ENCODE measurements around the gene PTEN. TPM values are rescaled to one million over a fixed set of nuclear protein-coding genes. Genes with fewer than 3 reads are reported as not detected.

The PTEN gene
- polyA plus RNA-seq, 1 experiment = 29.6 TPM

DNA sequence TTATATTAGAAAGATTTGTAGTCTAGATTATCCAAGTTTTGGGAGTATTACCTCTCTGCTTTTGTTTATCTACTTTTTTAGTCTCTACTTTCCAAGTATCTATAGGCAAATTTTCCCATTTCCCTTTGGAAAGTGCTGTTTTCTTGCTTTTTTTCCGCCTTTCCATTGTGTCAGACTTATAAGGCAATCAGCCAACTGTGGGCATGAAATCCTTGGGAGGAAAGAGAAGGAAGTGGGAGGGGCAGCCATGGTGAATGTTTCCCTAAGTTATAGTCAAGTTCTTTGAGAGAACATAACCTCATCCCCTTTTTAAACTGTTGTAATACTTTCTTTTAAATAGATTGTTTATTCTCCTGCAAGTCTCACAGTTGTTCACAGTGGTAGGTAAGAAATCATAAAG lies 52.6 kb downstream of the PTEN start:
- POLR2A ChIA-PET = no interaction called here
- CTCF ChIA-PET = no interaction called here

DNA sequence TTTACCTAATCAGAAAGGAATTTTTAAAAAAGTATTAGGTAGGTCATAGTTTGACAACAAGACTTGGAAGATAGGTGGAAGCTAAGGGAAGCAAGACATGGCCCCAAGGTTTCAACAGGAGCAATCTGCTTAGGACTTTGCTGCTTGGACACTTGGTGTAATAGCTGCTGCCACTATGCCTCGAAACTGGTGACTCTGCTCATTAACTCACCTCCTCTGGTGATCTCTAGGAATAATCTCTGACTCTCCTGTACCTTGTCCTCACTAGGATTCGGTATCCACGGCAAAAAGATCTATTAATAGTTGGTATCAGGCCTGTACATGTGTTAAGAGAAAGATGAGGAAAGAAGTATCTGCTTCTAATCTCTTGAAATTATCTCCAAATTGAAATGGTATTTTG lies 53.1 kb downstream of the PTEN start:
- DNase-seq (ENCODE audit: low read depth) = no peak
- CTCF ChIA-PET = no interaction called here
- POLR2A ChIA-PET = no interaction called here

More for the DNA sequence above, 52.6 kb downstream of the PTEN start:
- no peak for DNase-seq (ENCODE audit: low read depth)
- TF ChIP-seq, protein P1, sequence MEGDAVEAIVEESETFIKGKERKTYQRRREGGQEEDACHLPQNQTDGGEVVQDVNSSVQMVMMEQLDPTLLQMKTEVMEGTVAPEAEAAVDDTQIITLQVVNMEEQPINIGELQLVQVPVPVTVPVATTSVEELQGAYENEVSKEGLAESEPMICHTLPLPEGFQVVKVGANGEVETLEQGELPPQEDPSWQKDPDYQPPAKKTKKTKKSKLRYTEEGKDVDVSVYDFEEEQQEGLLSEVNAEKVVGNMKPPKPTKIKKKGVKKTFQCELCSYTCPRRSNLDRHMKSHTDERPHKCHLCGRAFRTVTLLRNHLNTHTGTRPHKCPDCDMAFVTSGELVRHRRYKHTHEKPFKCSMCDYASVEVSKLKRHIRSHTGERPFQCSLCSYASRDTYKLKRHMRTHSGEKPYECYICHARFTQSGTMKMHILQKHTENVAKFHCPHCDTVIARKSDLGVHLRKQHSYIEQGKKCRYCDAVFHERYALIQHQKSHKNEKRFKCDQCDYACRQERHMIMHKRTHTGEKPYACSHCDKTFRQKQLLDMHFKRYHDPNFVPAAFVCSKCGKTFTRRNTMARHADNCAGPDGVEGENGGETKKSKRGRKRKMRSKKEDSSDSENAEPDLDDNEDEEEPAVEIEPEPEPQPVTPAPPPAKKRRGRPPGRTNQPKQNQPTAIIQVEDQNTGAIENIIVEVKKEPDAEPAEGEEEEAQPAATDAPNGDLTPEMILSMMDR (IDR thresholded peaks at IDR 0.05; ENCODE audit: insufficient read depth, low read depth, low read length) = no peak
- H3K36me3 ChIP-seq (ENCODE audit: control insufficient read depth, insufficient read depth, low read length) = peaks cover 3% of the 10 kb centered on the region
- H3K4me3 ChIP-seq (ENCODE audit: low read depth, low read length) = no peak overlapping the region
- H3K27me3 ChIP-seq (ENCODE audit: control insufficient read depth, insufficient read depth, low read length) = no peaks in the 10 kb centered on the region

DNA sequence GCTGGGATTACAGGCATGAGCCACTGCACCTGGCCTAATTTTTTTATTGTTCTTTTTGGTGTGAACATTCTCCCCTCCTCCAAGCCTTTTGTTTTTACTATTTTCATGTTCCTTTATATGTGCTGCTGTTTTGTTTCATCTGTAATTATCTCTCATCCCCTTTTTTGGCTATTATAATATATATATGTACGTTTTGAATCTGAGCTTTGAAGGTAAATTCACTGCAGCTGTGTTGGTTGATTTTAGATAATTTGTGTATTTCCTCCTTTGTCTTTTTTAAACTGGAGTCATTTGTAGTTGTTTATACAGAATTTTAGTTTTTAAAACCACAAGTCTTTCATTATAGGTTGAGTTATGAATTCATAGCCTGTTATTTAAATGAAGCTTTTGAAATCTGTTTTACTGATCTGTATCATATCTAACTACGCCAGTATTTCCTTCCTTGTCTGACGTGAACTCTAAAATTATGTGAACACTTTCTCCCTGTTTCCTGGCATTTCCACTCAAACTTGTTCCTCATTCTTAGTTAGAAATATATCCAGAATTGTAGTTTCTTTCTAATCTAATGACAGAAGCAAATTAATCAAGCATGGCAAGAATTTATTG lies 54.9 kb downstream of the PTEN start:
- H3K36me3 ChIP-seq (ENCODE audit: control insufficient read depth, insufficient read depth, low read length) = peaks cover 3% of the 10 kb centered on the region
- no peaks in the 10 kb centered on the region for H3K27me3 ChIP-seq (ENCODE audit: control insufficient read depth, insufficient read depth, low read length)
- ChIA-PET POLR2A (interaction anchor here (0.6 kb wide), 1 partner anchor 27 kb away, joined by 3 read pairs; no protein-coding TSS in a partner anchor), CTCF (interaction anchor here (0.6 kb wide), 1 partner anchor 10 kb away, joined by 3 read pairs; no protein-coding TSS in a partner anchor)
- DNase-seq (ENCODE audit: low read depth) = no peak
- TF ChIP-seq, protein P1 (IDR thresholded peaks at IDR 0.05; ENCODE audit: insufficient read depth, low read depth, low read length) = no peak
- H3K4me3 ChIP-seq (ENCODE audit: low read depth, low read length) = no peak overlapping the region

More for the DNA sequence above, 53.1 kb downstream of the PTEN start:
- no peaks in the 10 kb centered on the region for H3K27me3 ChIP-seq (ENCODE audit: control insufficient read depth, insufficient read depth, low read length)
- peaks cover 3% of the 10 kb centered on the region for H3K36me3 ChIP-seq (ENCODE audit: control insufficient read depth, insufficient read depth, low read length)
- H3K4me3 ChIP-seq (ENCODE audit: low read depth, low read length) = no peak overlapping the region
- TF ChIP-seq, protein P1 (IDR thresholded peaks at IDR 0.05; ENCODE audit: insufficient read depth, low read depth, low read length) = no peak

DNA sequence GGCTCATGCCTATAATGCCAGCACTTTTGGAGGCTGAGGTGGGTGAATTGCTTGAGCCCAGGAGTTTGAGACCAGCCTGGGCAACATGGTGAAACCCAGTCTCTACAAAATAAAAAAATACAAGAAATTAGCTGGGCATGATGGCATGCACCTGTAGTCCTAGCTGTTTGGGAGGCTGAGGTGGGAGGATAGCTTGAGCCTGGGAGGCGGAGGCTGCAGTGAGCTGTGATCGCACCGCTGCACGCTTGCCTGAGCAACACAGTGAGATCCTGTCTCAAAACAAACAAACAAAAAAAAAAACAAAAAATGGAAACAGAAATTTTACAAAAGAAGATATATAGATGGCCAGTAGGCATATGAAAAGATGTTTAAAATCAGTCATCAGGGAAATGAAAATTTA lies 57.1 kb downstream of the PTEN start:
- Histone ChIP-seq H3K27me3 (ENCODE audit: control insufficient read depth, insufficient read depth, low read length) (no peaks in the 10 kb centered on the region), H3K36me3 (ENCODE audit: control insufficient read depth, insufficient read depth, low read length) (no peaks in the 10 kb centered on the region), H3K4me3 (ENCODE audit: low read depth, low read length) (no peak overlapping the region)
- no peak for DNase-seq (ENCODE audit: low read depth)
- POLR2A ChIA-PET = no interaction called here
- TF ChIP-seq, protein P1 (IDR thresholded peaks at IDR 0.05; ENCODE audit: insufficient read depth, low read depth, low read length) = no peak
- CTCF ChIA-PET = no interaction called here

DNA sequence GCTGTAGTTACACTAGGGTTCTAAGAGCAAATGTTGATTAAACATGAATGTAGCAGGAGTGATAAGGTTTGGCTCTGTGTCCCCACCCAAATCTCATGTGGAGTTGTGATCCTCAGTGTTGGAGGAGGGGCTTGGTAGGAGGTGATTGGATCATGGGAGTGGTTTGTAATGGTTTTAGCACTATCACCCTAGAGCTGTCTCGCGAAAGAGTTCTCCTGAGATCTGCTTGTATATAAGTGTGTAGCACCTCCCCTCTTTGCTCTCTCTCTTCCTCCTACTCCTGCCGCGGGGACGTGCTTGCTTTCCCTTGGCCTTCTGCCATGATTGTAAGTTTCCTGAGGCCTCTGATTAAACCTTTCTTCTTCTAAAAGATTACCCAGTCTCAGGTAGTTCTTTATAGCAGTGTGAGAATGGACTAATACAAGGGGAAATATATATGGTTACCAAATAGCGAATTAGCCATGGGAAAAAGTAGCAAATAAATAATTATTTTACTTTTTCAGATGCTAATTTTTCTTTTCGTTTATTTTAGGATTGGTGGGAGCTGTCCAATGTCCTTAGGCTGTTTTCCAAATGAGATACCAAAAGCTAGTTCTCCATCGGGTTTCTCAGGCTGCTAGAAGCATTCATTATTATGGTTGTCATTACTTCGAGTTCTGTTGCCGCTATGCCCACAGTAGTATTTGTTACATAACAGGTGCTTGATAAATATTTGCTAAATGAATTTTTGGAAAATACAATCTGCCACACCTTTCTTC lies 58.7 kb downstream of the PTEN start:
- DNase-seq (ENCODE audit: low read depth) = no peak
- ChIA-PET POLR2A (no interaction called here), CTCF (no interaction called here)
- Histone ChIP-seq H3K4me3 (ENCODE audit: low read depth, low read length) (no peak overlapping the region), H3K36me3 (ENCODE audit: control insufficient read depth, insufficient read depth, low read length) (no peaks in the 10 kb centered on the region), H3K27me3 (ENCODE audit: control insufficient read depth, insufficient read depth, low read length) (no peaks in the 10 kb centered on the region)
- TF ChIP-seq, protein P1 (IDR thresholded peaks at IDR 0.05; ENCODE audit: insufficient read depth, low read depth, low read length) = no peak
